ENCODE results near the gene ADAMTSL4.

GRCh38 chr1:150546294-150546937 lies 2.8 kb upstream of the ADAMTSL4 start:
- TF ChIP-seq, protein P1, sequence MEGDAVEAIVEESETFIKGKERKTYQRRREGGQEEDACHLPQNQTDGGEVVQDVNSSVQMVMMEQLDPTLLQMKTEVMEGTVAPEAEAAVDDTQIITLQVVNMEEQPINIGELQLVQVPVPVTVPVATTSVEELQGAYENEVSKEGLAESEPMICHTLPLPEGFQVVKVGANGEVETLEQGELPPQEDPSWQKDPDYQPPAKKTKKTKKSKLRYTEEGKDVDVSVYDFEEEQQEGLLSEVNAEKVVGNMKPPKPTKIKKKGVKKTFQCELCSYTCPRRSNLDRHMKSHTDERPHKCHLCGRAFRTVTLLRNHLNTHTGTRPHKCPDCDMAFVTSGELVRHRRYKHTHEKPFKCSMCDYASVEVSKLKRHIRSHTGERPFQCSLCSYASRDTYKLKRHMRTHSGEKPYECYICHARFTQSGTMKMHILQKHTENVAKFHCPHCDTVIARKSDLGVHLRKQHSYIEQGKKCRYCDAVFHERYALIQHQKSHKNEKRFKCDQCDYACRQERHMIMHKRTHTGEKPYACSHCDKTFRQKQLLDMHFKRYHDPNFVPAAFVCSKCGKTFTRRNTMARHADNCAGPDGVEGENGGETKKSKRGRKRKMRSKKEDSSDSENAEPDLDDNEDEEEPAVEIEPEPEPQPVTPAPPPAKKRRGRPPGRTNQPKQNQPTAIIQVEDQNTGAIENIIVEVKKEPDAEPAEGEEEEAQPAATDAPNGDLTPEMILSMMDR (IDR thresholded peaks at IDR 0.05 in 4 of 5, conservative IDR thresholded peaks at IDR 0.05 in 1 of 5) = no peak
- no peak for TF ChIP-seq POLR2A (IDR thresholded peaks at IDR 0.05)

Measured in gastrocnemius medialis (tissue), 4 donors.